GM06990 (cell line): ENCODE results near the gene AUTS2.

Experiments used
- DNase-seq: peaks from one replicate; pipeline ENCODE4 v3.0.0-alpha.2; 2011; ENCODE audit not compliant: insufficient read length; ENCODE audit errors: extremely low read depth
- H3K27me3 ChIP-seq: replicated peaks from 2 replicates; pipeline ENCODE4 v1.6.0; 2011; ENCODE audit warnings: low read length; ENCODE audit not compliant: control insufficient read depth, insufficient read depth
- H3K36me3 ChIP-seq: 2 replicates; pipeline ENCODE4 v1.5.1; 2011; ENCODE audit warnings: low read length; ENCODE audit not compliant: control insufficient read depth, insufficient read depth
- H3K4me3 ChIP-seq: replicated peaks from 2 replicates; pipeline ENCODE4 v1.5.1; 2011; ENCODE audit warnings: low read depth, mild to moderate bottlenecking, control low read depth, low read length
- CTCF ChIP-seq: IDR thresholded peaks from 2 replicates; pipeline ENCODE4 v1.5.1; 2011; ENCODE audit warnings: low read length, control low read depth, mild to moderate bottlenecking, inconsistent platforms; ENCODE audit not compliant: insufficient read depth, poor library complexity, severe bottlenecking

AUTS2 gene

GRCh38 chr7:69683002-69683401, 84.7 kb downstream of the AUTS2 start:
- Histone ChIP-seq H3K27me3 (no peaks in the 10 kb centered on the region), H3K4me3 (no peak overlapping the region), H3K36me3 (no peaks in the 10 kb centered on the region)
- DNase-seq, result no peak
- no peak for TF ChIP-seq CTCF

GRCh38 chr7:69684369-69685292, 86.4 kb downstream of the AUTS2 start:
- no peaks in the 10 kb centered on the region for H3K27me3 ChIP-seq
- H3K36me3 ChIP-seq, result no peaks in the 10 kb centered on the region
- no peak for TF ChIP-seq CTCF
- DNase-seq, result no peak
- no peak overlapping the region for H3K4me3 ChIP-seq

- no peak for TF ChIP-seq CTCF
- DNase-seq, result no peak
- Histone ChIP-seq H3K27me3 (no peaks in the 10 kb centered on the region), H3K36me3 (no peaks in the 10 kb centered on the region), H3K4me3 (no peak overlapping the region)
Measured at GRCh38 chr7:69685293-69685631, 87.0 kb downstream of the AUTS2 start.

- Histone ChIP-seq H3K36me3 (no peaks in the 10 kb centered on the region), H3K4me3 (no peak overlapping the region), H3K27me3 (no peaks in the 10 kb centered on the region)
- DNase-seq, result no peak
- no peak for TF ChIP-seq CTCF
Measured at GRCh38 chr7:69686366-69686765, 88.1 kb downstream of the AUTS2 start.

GRCh38 chr7:69687739-69688433, 89.6 kb downstream of the AUTS2 start:
- no peak for DNase-seq
- TF ChIP-seq CTCF, result no peak
- H3K4me3 ChIP-seq, result no peak overlapping the region

More at GRCh38 chr7:69687739-69688433, 89.6 kb downstream of the AUTS2 start:
- H3K27me3 ChIP-seq, result no peaks in the 10 kb centered on the region
- H3K36me3 ChIP-seq, result no peaks in the 10 kb centered on the region
